ENCODE data around the gene MACROH2A1.

Gene MACROH2A1

DNA sequence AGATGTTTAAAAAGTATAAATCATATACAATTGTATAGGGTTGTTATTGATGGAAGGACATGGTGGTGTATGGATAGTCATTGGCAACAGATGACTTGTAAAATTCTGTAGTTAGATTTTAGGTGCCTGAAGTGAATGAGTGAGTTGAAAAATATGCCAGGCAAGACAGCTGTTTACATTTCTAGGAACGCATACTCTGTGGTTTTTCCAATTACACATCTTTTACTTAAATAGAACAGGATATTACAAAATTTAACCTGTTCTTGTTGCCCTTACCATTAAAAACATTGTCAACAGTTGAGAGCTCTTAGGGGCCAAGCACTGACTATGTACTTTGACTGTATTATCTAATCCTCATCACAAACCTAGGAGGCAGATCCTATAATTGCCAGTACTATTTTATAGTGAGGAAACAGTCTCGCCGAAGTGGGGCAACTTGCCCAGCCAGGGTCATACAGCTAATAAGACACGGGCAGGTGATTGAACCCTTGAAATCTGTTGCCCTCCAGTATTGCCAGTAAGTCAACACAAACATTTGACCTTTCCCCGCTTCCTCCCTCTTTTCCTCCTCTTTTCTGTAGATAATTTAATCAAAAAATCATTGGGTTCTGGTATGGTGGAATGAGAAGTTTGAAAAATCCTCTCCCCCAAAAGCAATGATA lies 88.6 kb downstream of the MACROH2A1 start:
- TF ChIP-seq, protein P1, sequence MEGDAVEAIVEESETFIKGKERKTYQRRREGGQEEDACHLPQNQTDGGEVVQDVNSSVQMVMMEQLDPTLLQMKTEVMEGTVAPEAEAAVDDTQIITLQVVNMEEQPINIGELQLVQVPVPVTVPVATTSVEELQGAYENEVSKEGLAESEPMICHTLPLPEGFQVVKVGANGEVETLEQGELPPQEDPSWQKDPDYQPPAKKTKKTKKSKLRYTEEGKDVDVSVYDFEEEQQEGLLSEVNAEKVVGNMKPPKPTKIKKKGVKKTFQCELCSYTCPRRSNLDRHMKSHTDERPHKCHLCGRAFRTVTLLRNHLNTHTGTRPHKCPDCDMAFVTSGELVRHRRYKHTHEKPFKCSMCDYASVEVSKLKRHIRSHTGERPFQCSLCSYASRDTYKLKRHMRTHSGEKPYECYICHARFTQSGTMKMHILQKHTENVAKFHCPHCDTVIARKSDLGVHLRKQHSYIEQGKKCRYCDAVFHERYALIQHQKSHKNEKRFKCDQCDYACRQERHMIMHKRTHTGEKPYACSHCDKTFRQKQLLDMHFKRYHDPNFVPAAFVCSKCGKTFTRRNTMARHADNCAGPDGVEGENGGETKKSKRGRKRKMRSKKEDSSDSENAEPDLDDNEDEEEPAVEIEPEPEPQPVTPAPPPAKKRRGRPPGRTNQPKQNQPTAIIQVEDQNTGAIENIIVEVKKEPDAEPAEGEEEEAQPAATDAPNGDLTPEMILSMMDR (IDR thresholded peaks at IDR 0.05; ENCODE audit: low read depth, low read length) = no peak

DNA sequence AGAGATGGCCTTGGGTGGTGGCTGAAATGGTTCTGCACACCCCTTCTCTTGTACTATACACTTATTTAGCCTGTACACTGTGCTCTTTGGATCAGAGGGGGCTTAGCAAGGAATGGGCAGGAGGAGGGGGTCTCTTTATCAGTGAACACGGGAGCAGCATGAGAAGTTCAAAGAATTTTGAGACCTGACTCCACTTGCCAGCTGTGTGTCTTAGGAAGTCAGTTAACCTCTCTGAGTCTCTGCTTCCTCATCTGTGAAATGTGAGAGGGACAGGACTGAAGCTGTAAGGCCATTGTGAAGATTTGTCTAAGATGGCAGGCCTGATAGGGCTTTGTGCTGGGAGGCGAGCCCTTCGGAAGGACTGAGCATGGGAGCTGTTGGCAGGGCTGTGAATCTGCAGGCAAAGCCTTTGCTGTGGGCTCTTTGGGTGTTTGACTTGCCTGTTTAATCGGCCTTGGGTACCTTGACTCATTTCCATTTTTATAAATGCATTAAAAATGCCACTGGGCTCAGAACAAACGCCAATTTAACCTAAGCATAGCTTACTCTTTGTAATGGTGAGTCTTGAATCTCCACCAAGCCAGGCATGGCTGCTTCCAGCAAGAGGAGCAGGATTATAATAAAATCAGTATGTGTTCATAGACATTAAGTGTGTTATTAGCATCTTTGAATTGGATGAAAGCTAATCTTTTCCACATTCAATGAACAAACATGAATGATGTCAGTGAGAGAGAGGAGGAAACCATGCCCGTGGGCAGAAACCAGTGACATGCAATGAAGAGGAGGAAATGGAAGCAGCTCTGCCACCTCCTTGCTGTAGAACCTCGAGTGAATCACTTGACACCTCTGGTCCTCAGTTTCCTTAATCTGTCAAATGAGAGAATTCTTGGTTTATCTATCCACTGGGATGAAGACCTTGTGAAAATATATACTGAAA lies 89.4 kb downstream of the MACROH2A1 start:
- no peak overlapping the region for H3K4me3 ChIP-seq (ENCODE audit: low read depth, low read length)
- TF ChIP-seq, protein P1 (IDR thresholded peaks at IDR 0.05; ENCODE audit: low read depth, low read length) = no peak

More for the DNA sequence above, 88.6 kb downstream of the MACROH2A1 start:
- no peak overlapping the region for H3K4me3 ChIP-seq (ENCODE audit: low read depth, low read length)

DNA sequence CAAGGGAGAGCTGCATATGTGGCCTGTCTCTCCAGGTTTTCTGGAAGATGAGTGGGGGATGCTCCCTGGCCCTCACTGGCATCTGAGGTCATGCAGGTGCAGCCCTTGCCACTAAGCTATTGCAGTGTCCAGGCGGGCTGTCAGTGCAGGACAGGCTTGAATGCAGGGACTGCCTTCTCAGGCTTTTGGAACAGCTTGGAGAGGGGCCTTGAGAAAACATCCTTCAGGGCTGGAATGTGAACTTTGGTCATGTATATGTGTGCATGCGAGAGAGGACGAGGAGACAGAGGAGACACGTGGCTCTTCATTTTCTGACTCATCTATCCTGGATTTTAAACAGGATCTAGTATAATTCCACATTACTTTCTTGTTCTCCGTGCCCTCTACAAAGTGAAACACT lies 90.3 kb downstream of the MACROH2A1 start:
- TF ChIP-seq, protein P1 (IDR thresholded peaks at IDR 0.05; ENCODE audit: low read depth, low read length) = no peak
- H3K4me3 ChIP-seq (ENCODE audit: low read depth, low read length) = no peak overlapping the region

DNA sequence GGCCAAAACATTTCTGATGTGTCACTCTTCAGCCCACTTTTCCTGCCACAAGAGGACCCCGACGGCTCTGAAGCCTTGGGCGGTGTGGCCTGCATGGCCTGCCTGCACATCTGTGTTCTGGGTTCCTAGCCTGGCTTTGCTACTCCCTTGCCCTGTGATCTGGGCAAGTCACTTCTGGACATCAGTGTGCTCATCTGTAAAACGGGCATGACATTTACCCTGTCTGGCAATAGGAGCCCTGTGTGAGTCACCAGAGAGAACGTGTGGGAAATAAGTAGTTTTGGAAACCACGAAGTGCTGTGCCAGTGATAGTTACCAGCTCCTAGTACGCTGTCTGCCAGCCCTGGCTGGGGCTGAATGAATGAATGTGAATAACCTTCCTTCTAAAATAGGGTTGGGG lies 90.8 kb downstream of the MACROH2A1 start:
- TF ChIP-seq, protein P1 (IDR thresholded peaks at IDR 0.05; ENCODE audit: low read depth, low read length) = no peak
- H3K4me3 ChIP-seq (ENCODE audit: low read depth, low read length) = no peak overlapping the region

DNA sequence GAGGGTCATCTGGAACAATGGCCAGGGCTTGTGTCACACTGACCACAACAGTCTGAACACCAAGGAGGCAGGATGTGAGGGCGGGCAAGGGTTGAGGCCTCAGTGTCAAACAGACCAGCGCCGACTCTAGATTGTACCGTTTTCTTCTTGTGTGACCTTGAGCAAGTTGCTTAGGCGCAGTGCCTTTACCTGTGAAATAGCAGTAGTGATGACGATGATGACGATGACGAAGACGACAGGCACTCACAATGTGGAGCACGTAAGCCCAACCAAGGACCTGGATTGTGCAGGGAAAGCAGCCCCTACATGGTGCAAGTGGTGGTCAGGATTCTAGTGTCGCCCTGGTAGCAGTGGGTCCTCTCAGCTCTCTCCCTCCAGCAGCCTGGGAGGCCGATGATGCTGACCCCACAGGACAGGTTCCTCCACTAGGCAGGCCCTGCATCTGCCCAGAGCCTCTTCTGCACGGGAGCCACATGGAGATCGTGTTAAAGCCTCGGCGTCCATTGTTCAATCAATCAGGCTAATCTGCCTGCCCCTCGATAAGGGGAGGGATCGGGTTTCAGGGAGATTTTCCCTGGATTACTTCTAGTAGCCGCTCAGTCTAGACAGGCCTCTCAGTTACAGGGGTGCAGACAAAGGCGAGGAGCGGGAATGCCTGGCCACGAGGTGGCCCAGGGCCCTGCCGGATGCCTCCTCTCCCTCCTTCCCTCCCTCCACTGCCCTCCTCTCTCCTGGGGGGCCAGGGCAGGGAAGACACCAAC lies 91.7 kb downstream of the MACROH2A1 start:
- no peak overlapping the region for H3K4me3 ChIP-seq (ENCODE audit: low read depth, low read length)
- TF ChIP-seq, protein P1 (IDR thresholded peaks at IDR 0.05; ENCODE audit: low read depth, low read length) = no peak

DNA sequence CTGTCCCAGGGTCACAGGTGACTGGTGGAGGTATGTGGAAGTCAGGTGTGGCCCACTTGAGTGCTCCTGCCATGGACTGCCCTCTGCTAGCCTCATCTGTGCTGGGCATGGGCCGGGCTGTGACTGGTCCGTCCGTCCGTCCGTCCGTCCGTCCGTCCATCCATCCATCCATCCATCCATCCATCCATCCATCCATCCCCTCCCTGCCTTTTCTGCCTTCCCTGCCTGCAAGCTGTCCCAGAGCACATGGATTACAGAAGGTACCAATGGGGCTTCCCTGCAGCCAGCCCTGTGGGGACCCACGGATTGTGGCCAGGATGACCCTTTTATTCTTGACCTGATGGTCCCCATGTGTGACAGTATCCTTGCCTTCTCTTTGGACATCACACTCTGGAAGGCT lies 92.5 kb downstream of the MACROH2A1 start:
- no peak overlapping the region for H3K4me3 ChIP-seq (ENCODE audit: low read depth, low read length)
- TF ChIP-seq, protein P1 (IDR thresholded peaks at IDR 0.05; ENCODE audit: low read depth, low read length) = no peak

Data from WI38 (cell line).